K562 (cell line): ENCODE results near the gene HIPK1. TPM values are rescaled to one million over a fixed set of nuclear protein-coding genes. Genes with fewer than 3 reads are reported as not detected.

ENCODE experiments used
- ATAC-seq: fragments of 200-7000 bp; cut with Tn5 transposase; 3 replicates; pipeline ENCODE4 v1.9.1; 2020; ENCODE audit warnings: moderate library complexity
- BruUV-seq: library from RNA; stranded (reverse); fragments of 400-500 nt; replicated peaks from 2 replicates; lab custom pipeline; 2021; lab: Mats Ljungman, UMichigan
- CTCF ChIA-PET: fragments of 300-600 bp; formaldehyde crosslinking; extraction: SDS; loops from one replicate; lab custom pipeline; 2021; ENCODE audit warnings: low intra/inter-chr PET ratio; lab: Yijun Ruan, JAX
- POLR2A ChIA-PET: fragments of 300-600, 350-650 bp; sonication (Branson Sonifier 250); formaldehyde crosslinking; extraction: SDS; loops from one replicate; lab custom pipeline; 2021; ENCODE audit warnings: antibody characterized with exemption, inconsistent platforms; lab: Yijun Ruan, JAX
- DNase-seq, 4 experiments: peaks; one replicate each; pipeline versions ENCODE4 v3.0.0 to v3.0.0-alpha.2; 2011 to 2018; ENCODE audit warnings: low spot score in 3 of 4, mixed read lengths in 3 of 4; ENCODE audit errors: extremely low read depth in 1 of 4
- FAIRE-seq: peaks from 2 replicates; lab custom pipeline; 2011; peaks lifted over from hg19 to GRCh38; lab: Jason Lieb, UNC
- H2AFZ ChIP-seq: 2 replicates; pipeline ENCODE4 v1.6.0; 2011; ENCODE audit warnings: low read depth, low read length, control low read depth, inconsistent platforms
- H3K27ac ChIP-seq: fragments of 200-600 bp; 3 replicates; pipeline ENCODE4 v1.8.0; 2011; ENCODE audit warnings: low read depth, mild to moderate bottlenecking, control low read depth, inconsistent platforms, low read length, moderate library complexity, mixed read lengths; ENCODE audit errors: extremely low read depth
- H3K27me3 ChIP-seq, 2 experiments: fragments of 300-600 bp in 1 of 2; 2 replicates in 1 of 2; 3 replicates in 1 of 2; pipeline versions ENCODE4 v1.6.0 to v1.8.0; 2011; ENCODE audit warnings: inconsistent platforms in 2 of 2, low read length in 2 of 2, mild to moderate bottlenecking in 1 of 2, mixed read lengths in 1 of 2, moderate library complexity in 1 of 2; ENCODE audit not compliant: control insufficient read depth in 2 of 2, insufficient read depth in 2 of 2
- H3K36me3 ChIP-seq: fragments of 300-600 bp; 3 replicates; pipeline ENCODE4 v1.8.0; 2011; ENCODE audit warnings: mild to moderate bottlenecking, low read length, inconsistent platforms; ENCODE audit not compliant: control insufficient read depth, insufficient read depth
- H3K4me1 ChIP-seq, 2 experiments: fragments of 200-600 bp in 1 of 2; replicated peaks in 1 of 2; 2 replicates in 1 of 2; 3 replicates in 1 of 2; pipeline versions ENCODE4 v1.5.1 to v1.8.0; 2011; ENCODE audit warnings: inconsistent platforms in 2 of 2, low read length in 2 of 2, mild to moderate bottlenecking in 1 of 2, mixed read lengths in 1 of 2, moderate library complexity in 1 of 2; ENCODE audit not compliant: control insufficient read depth in 2 of 2, insufficient read depth in 2 of 2
- H3K4me2 ChIP-seq: 2 replicates; pipeline ENCODE4 v1.6.1; 2011; ENCODE audit warnings: low read length, control low read depth, inconsistent platforms, mixed read lengths; ENCODE audit not compliant: insufficient read depth
- H3K4me3 ChIP-seq: fragments of 200-600 bp; sonication (generic), shearing (Covaris generic); 2 replicates; pipeline ENCODE4 v1.5.1; 2016; ENCODE audit warnings: control low read depth, inconsistent platforms
- H3K79me2 ChIP-seq: fragments of 200-600 bp; 3 replicates; pipeline ENCODE4 v1.8.0; 2011; ENCODE audit warnings: low read length, inconsistent platforms; ENCODE audit not compliant: control insufficient read depth, insufficient read depth
- H3K9ac ChIP-seq, 2 experiments: 2 replicates each; pipeline versions ENCODE4 v1.6.0 to v1.6.1; 2011; ENCODE audit warnings: low read depth in 2 of 2, low read length in 2 of 2, control low read depth in 1 of 2, inconsistent platforms in 1 of 2, mild to moderate bottlenecking in 1 of 2, mixed read lengths in 1 of 2; ENCODE audit not compliant: insufficient read depth in 1 of 2
- H3K9me1 ChIP-seq: one replicate; pipeline ENCODE4 v1.6.0; 2011; ENCODE audit warnings: inconsistent platforms, mild to moderate bottlenecking, low read length, moderate library complexity; ENCODE audit not compliant: control insufficient read depth, insufficient read depth
- H3K9me3 ChIP-seq: replicated peaks from 2 replicates; pipeline ENCODE4 v1.5.1; 2011; ENCODE audit warnings: low read depth, low read length, inconsistent platforms; ENCODE audit not compliant: control insufficient read depth, insufficient read depth
- H4K20me1 ChIP-seq: replicated peaks from 2 replicates; pipeline ENCODE4 v1.6.1; 2011; ENCODE audit warnings: low read length, inconsistent platforms, mixed read lengths; ENCODE audit not compliant: control insufficient read depth, insufficient read depth
- BRF2 ChIP-seq: IDR thresholded peaks from 3 replicates; pipeline ENCODE4 v1.6.1; 2011; ENCODE audit warnings: borderline replicate concordance, mild to moderate bottlenecking; ENCODE audit not compliant: insufficient read length, insufficient read depth
- CBFA2T3 ChIP-seq: fragments of 450-650 bp; IDR thresholded peaks from 2 replicates; pipeline ENCODE4 v1.6.1; 2017
- CBX2 ChIP-seq: fragments of 200-600 bp; sonication (generic); IDR thresholded peaks from one replicate; pipeline ENCODE4 v1.6.1; 2012; ENCODE audit warnings: mild to moderate bottlenecking, low read length, inconsistent platforms; ENCODE audit not compliant: insufficient read depth, poor library complexity, severe bottlenecking
- FOXP4 ChIP-seq: sonication (generic); formaldehyde crosslinking; IDR thresholded peaks from 2 replicates; pipeline ENCODE4 v1.8.0; 2022; ENCODE audit warnings: mild to moderate bottlenecking, missing genetic modification reagents, borderline replicate concordance
- HEY1 ChIP-seq: fragments of 250-450 bp; sonication (Bioruptor Pico); IDR thresholded peaks from 2 replicates; pipeline ENCODE4 v1.5.0; 2020; ENCODE audit warnings: mild to moderate bottlenecking, moderate library complexity, borderline replicate concordance
- HOXB6 ChIP-seq: fragments of 250-450 bp; sonication (Bioruptor Pico); IDR thresholded peaks from 2 replicates; pipeline ENCODE4 v1.5.1; 2022; ENCODE audit warnings: mild to moderate bottlenecking, borderline replicate concordance
- MAFG ChIP-seq: fragments of 450-650 bp; conservative IDR thresholded peaks from 2 replicates; pipeline ENCODE4 v1.6.1; 2016; ENCODE audit warnings: missing genetic modification characterization, missing compliant biosample characterization
- PRPF4 ChIP-seq: fragments of 200-400 bp; formaldehyde crosslinking; IDR thresholded peaks from one replicate; pipeline ENCODE4 v1.6.1; 2017; ENCODE audit warnings: low read length, low read depth, mild to moderate bottlenecking; ENCODE audit not compliant: insufficient read depth, poor library complexity, severe bottlenecking
- RBM34 ChIP-seq: fragments of 200-400 bp; formaldehyde crosslinking; IDR thresholded peaks from 2 replicates; pipeline ENCODE4 v1.6.1; 2018; ENCODE audit warnings: low read length, borderline replicate concordance; ENCODE audit not compliant: insufficient read depth
- RNF219 ChIP-seq: fragments of 250-450 bp; sonication (Bioruptor Pico); IDR thresholded peaks from 2 replicates; pipeline ENCODE4 v1.5.0; 2022; ENCODE audit warnings: mild to moderate bottlenecking
- TAF9B ChIP-seq: fragments of 450-650 bp; IDR thresholded peaks from 2 replicates; pipeline ENCODE4 v1.6.1; 2018; ENCODE audit warnings: mild to moderate bottlenecking; ENCODE audit not compliant: partially characterized antibody
- TFAP4 ChIP-seq: sonication (generic); formaldehyde crosslinking; IDR thresholded peaks from 2 replicates; pipeline ENCODE4 v1.8.0; 2022; ENCODE audit warnings: missing genetic modification reagents, mild to moderate bottlenecking, moderate library complexity, borderline replicate concordance
- ZKSCAN3 ChIP-seq: fragments of 250-450 bp; sonication (Bioruptor Pico); IDR thresholded peaks from 2 replicates; pipeline ENCODE4 v1.4.0; 2020
- ZNF23 ChIP-seq: fragments of 250-450 bp; sonication (Bioruptor Pico); IDR thresholded peaks from 2 replicates; pipeline ENCODE4 v1.4.0; 2020; ENCODE audit warnings: mild to moderate bottlenecking
- WGBS: fragments of 100-300 bp; shearing (Covaris generic); methylation state at CpG from one replicate; pipeline ENCODE4 v1.1.6; 2016; ENCODE audit warnings: low coverage, mixed read lengths; ENCODE audit not compliant: insufficient coverage; ENCODE audit errors: missing lambda C conversion rate; 5-methylcytosine and 5-hydroxymethylcytosine counted together
- in situ Hi-C: fragments of 300-500 bp; cut with MboI; formaldehyde crosslinking; loops from 4 replicates; pipeline ENCODE4 v1.15.0; 2018; ENCODE audit warnings: inconsistent platforms, mixed read lengths
- intact Hi-C: fragments of 100-400 bp; cut with micrococcal nuclease; formaldehyde crosslinking; loops from 2 replicates; pipeline ENCODE4 v1.14.2; 2022
- polyA plus RNA-seq, 8 experiments: library from polyadenylated mRNA; depleted of rRNA in 4 of 8; stranded (reverse) in 5 of 8; unstranded in 3 of 8; fragments of >200 nt; fragmentation: Nextera tagmentation in 2 of 8; fragmentation: Illumina TruSeq in 1 of 8; extraction: Ambion mirVana in 2 of 8; extraction: Trizol in 1 of 8; gene quantifications; 2 replicates each; pipeline versions ENCODE4 v1.2.1 to v1.2.3, GENCODE V29; 2011 to 2014; ENCODE audit warnings: inconsistent platforms in 1 of 8, missing spikeins in 1 of 8
- total RNA-seq, 7 experiments: library from RNA; depleted of rRNA in 6 of 7; stranded (reverse); fragments of >200 nt in 6 of 7; fragmentation: Illumina TruSeq in 2 of 7; extraction: Trizol in 2 of 7; gene quantifications; 2 replicates each; pipeline versions ENCODE4 v1.2.1 to v1.2.3, GENCODE V29; 2011 to 2021; ENCODE audit warnings: low replicate concordance in 1 of 7

The HIPK1 gene
- total and polyA plus RNA-seq, 9 of the 15 experiments (the other 6 are each of a cell fraction or from before 2014, with no cell fraction given), result 10.0 to 57.9 (median 29.6) TPM

GRCh38 chr1:113975211-113975895 is 46.2 kb downstream of the HIPK1 start:
- BruUV-seq, result no TSS peak
- Histone ChIP-seq H3K9me1 (no peaks in the 10 kb centered on the region), H2AFZ (no peak overlapping the region), H3K4me3 (no peak overlapping the region), H3K4me1 (peaks cover 0 to 5% of the 10 kb centered on the region in 2 experiments; a peak in 2 of 5 replicates), H3K27me3 (peaks cover 0 to 6% of the 10 kb centered on the region in 2 experiments; a peak in 2 of 5 replicates), H4K20me1 (0 out of 2 replicates have a peak, but pooled peaks cover 3% of the 10 kb centered on the region), H3K9ac (no peak overlapping the region), H3K36me3 (peaks cover 50% of the 10 kb centered on the region; the same call in 2 of the 3 replicates), H3K79me2 (no peaks in the 10 kb centered on the region), H3K27ac (no peak overlapping the region), H3K4me2 (no peak overlapping the region), H3K9me3 (no peaks in the 10 kb centered on the region)
- DNase-seq (no peak), FAIRE-seq (no peak), ATAC-seq (no peak)
- 81% methylated on average over 4 of the region's 4 CpGs for WGBS
- in situ Hi-C loops, result loop anchor here (25.0 kb wide), 1 partner anchor 1087 kb away; no protein-coding TSS in a partner anchor
- ChIA-PET POLR2A (interaction anchor here (0.6 to 1.6 kb wide), 4 partner anchors 11 to 182 kb away, joined by 3 to 5 read pairs (median 4); no protein-coding TSS in a partner anchor), CTCF (interaction anchor here (0.6 kb wide), 1 partner anchor 535 kb away, joined by 3 read pairs; no protein-coding TSS in a partner anchor)
- intact Hi-C loops, result loop anchor here (5.0 to 10.0 kb wide), 4 partner anchors 129 to 291 kb away; no protein-coding TSS in a partner anchor
- TF ChIP-seq ZKSCAN3, result no peak
- no peak for TF ChIP-seq RNF219 (CRISPR knock-in tag)
- TF ChIP-seq FOXP4, result no peak
- no peak for TF ChIP-seq MAFG
- TF ChIP-seq PRPF4, result no peak
- no peak for TF ChIP-seq CBFA2T3
- no peak for TF ChIP-seq HOXB6 (CRISPR knock-in tag)
- no peak for TF ChIP-seq TAF9B
- TF ChIP-seq BRF2, result no peak
- no peak for TF ChIP-seq HEY1 (CRISPR knock-in tag)
- no peak for TF ChIP-seq ZNF23
- TF ChIP-seq TFAP4, result no peak
- TF ChIP-seq RBM34, result no peak
- no peak for TF ChIP-seq CBX2
